ENCODE results near the gene SLC23A2.
"Not testable (repeated sequence)": the region's sequence is repeated elsewhere in the genome, so short reads cannot be mapped to it uniquely, and the experiment has no call there.

Gene SLC23A2

GRCh38 chr20:4926531-4927156 lies 74.7 kb downstream of the SLC23A2 start:
- FAIRE-seq, result no peak

DNA sequence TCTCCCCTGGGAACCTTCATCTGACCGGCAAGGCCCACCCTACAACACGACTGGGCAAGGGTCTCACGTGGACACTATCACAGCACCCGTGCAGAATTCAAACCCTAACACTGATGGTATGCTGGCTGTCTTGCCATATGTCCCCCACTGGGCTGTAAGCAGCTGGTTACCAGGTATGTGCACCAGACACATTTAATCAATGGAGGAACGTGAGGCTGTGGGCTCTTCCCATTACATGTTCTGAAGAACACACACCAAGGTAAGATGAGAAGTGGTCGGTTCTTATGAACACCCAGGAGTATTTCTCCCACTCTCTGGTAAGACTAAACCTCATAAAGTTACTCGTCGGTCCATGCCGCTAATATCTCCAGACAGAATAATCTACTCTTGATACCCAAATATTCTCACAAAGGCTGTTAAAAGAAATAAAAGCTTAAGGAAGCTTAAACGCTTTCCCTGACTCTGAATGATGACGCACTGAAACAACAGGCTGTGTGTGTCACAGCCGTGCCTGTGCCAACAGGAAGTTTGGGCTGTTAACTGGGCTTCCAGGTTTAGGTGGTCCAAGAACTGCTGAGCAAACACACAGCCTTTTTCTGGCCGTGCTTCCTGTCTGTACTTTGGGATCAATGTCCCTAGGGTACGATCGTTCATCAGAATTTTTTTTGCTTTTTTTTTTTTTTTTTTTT lies 75.3 kb downstream of the SLC23A2 start:
- FAIRE-seq, result no peak

- no peak for FAIRE-seq
Measured at GRCh38 chr20:4924446-4924845, 76.9 kb downstream of the SLC23A2 start.

DNA sequence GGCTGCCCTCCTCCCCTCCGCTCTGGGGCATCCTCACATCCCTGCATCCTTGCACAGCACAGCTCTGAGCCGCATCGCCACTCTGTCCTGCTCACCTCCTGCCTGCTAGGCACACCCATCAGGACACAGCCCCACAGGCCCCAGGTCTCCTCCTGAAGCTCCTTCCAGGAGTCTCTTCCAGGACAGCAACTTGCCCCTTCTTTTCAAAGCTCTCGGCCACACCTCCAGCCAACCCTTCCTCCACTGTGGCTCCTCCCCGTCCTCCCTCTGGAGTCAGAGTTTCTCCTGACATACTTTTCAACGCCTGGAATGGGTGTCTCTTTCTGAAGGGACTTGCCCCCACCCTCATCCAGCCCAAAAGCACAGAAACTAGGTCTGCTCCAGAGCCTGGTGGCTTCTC lies 77.3 kb downstream of the SLC23A2 start:
- no peak for FAIRE-seq

- no peak for FAIRE-seq
Measured at GRCh38 chr20:4922186-4922585, 79.1 kb downstream of the SLC23A2 start.

- FAIRE-seq, result not testable (repeated sequence)
Measured at GRCh38 chr20:4921271-4921670, 80.0 kb downstream of the SLC23A2 start.

- FAIRE-seq, result no peak
Measured at GRCh38 chr20:4920655-4921054, 80.7 kb downstream of the SLC23A2 start.

DNA sequence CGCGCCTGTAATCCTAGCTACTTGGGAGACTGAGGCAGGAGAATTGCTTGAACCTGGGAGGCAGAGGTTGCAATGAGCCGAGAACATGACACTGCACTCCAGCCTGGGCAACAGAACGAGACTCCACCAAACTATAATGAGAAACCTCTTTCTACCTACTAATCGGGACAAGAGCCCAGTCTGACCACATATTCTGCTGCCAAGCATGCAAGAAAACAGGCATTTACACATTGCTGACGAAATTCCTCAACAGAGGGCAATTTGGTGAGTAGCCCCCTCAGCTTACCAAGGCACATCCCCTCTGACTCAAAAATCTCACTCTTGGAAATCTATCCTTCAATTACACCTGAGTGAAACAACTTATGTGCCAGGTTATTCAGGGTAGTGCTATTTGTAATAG lies 81.2 kb downstream of the SLC23A2 start:
- FAIRE-seq, result no peak

- no peak for FAIRE-seq
Measured at GRCh38 chr20:4919047-4919704, 82.1 kb downstream of the SLC23A2 start.

- no peak for FAIRE-seq
Measured at GRCh38 chr20:4918473-4918872, 82.8 kb downstream of the SLC23A2 start.

DNA sequence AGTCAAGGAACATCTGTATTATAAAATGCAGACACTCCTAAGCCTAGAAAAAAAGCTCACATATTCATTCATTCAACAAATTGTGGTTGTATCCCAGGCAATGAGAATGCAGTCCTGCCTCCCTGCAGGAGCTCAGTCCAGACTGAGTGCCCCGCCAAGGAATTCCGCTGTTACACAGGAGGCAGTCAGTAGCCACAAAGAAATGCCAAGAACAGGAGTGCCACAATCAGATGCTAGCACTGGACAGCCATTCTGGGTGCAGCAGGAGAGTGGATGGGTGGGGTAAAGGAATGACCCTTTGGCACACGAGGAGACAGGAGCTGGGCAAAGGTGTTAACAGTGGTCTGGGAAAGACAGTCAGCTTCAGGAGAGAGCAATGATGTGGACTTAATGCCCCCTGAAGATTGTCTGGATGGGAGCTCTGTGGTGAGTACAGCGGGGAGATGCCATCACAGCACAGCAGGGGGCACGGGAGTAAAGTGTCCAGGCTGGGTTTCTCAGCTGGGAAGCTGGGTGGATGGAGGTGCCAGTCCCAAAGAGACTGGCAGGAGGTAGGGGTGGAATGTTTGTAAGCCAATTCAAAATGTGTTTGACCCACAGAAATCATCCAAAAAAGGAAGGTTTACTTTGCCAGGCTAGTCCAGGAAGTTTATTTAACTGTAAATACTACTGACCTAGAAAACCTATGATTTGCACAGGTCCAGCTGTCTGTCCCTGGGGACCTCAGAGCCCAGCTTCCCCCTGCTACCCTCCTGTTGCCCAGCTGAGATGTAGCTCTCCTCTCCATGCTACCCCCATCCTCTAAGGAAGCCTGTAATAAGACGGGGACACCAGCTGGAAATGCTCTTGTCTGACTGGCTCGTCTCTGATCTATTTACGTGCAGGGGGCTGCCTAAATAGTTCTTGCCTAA lies 84.1 kb downstream of the SLC23A2 start:
- no peak for FAIRE-seq

GRCh38 chr20:4913147-4913546 lies 88.2 kb downstream of the SLC23A2 start:
- no peak for FAIRE-seq

- no peak for FAIRE-seq
Measured at GRCh38 chr20:4912380-4913142, 88.7 kb downstream of the SLC23A2 start.

DNA sequence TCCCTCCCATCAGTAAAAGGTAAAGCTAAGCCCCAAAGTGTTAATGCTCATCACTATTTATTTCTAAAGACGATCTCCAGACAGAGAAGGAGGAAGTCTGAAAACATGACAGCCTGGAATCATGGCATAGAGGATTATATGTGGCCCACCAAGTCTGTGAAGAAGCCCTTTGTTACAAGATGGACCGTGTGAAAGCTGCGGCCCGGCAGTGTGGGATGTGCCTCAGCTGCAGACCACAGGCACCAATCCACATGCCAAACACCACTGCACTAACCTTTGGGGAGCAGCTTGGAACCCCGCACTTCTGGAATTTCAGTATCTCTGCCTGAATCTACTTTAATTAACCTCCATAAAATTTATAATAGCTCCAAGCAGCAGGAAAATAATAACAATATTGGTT lies 90.4 kb downstream of the SLC23A2 start:
- no peak for FAIRE-seq

DNA sequence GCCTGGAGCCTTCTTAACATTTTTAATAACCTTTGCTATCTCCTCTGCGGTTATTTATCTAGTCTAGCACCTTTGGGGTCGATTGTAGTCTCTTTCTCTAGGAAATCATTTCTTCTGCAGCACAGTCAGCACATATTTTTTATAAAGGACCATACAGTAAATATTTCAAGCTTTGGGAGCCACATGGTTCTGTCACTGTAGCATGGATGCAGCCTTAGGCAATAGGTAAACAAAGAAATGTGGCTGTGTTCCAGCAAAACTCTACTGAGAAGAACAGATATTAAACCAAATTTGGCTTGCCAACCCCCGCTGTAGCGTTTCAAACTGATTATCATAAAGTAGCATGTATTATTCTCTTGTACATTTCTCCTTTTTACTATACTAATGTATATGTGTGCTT lies 95.7 kb downstream of the SLC23A2 start:
- FAIRE-seq, result no peak

DNA sequence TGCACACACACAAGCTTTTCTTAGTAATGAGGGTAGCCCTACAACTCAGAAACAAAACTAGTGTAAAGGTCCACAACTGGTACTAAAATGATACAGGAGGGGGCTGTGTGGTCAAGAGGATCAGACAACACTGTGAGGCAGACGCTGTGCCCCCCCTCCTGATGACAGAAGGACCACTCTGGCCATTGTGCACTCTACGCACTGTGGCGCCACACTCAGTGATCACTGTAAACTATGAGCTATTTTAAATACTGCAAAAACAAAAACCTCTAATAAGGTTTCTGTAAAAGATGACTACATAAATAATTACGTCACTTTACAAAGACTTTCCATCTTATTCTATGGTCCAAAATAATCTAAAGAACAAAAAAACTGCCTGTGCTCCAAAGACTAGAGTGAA lies 96.1 kb downstream of the SLC23A2 start:
- no peak for FAIRE-seq

- no peak for FAIRE-seq
Measured at GRCh38 chr20:4904127-4904860, 97.0 kb downstream of the SLC23A2 start.

GRCh38 chr20:4902788-4903187 lies 98.5 kb downstream of the SLC23A2 start:
- no peak for FAIRE-seq

GRCh38 chr20:4901031-4901818 lies 100.1 kb downstream of the SLC23A2 start:
- FAIRE-seq, result no peak

- FAIRE-seq, result no peak
Measured at GRCh38 chr20:4898282-4899244, 102.7 kb downstream of the SLC23A2 start.

All from A204.1 (cell line).